NB4 (cell line): Measurements from ENCODE around the gene MAGI2.
A peak's percentile ranks its signal among the peaks of the same experiment; 100 is the strongest.

ENCODE experiments used
- DNase-seq: peaks from one replicate; pipeline ENCODE4 v3.0.0; 2010; ENCODE audit warnings: low read depth
- H3K4me3 ChIP-seq: one replicate; pipeline ENCODE4 v1.5.1; 2011; ENCODE audit warnings: mild to moderate bottlenecking, low read depth, low read length, moderate library complexity
- MYC ChIP-seq: IDR thresholded peaks from 2 replicates; pipeline ENCODE4 v1.6.1; 2011; ENCODE audit warnings: low read depth, low read length
- POLR2A ChIP-seq: IDR thresholded peaks from 2 replicates; pipeline ENCODE4 v1.6.1; 2011; ENCODE audit warnings: mild to moderate bottlenecking; ENCODE audit not compliant: insufficient read length; ENCODE audit errors: extremely low read depth
- TF ChIP-seq, protein P1 (sequence below): IDR thresholded peaks from 2 replicates; pipeline ENCODE4 v1.6.1; 2011; ENCODE audit warnings: low read depth, low read length
- TF ChIP-seq, protein P2 (sequence below): IDR thresholded peaks from one replicate; pipeline ENCODE4 v1.5.1; 2012; ENCODE audit warnings: low read depth, low read length

MAGI2 gene

DNA sequence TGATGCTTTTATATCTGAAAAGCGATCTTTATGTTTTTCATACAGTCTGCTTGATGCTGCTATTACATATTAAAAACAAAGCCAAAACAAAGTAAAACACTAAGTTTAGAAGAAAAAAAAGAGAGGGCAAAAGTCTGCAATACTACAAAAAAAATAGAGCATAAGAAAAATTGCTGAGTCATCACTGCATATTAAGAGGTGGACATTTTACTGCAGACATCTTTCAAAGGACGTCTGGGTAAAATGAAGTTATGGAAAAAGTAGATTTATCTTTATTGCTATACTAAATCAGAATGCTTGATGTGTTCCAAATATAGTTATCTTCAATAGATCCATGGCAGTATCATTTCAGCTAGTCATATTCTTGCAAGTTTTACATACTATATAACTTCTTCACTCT is 172.0 kb downstream of the MAGI2 start:
- no peak overlapping the region for H3K4me3 ChIP-seq
- DNase-seq: no peak
- TF ChIP-seq, protein P1, sequence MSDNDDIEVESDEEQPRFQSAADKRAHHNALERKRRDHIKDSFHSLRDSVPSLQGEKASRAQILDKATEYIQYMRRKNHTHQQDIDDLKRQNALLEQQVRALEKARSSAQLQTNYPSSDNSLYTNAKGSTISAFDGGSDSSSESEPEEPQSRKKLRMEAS: no peak
- TF ChIP-seq POLR2A (no peak), MYC (no peak)
- TF ChIP-seq, protein P2, sequence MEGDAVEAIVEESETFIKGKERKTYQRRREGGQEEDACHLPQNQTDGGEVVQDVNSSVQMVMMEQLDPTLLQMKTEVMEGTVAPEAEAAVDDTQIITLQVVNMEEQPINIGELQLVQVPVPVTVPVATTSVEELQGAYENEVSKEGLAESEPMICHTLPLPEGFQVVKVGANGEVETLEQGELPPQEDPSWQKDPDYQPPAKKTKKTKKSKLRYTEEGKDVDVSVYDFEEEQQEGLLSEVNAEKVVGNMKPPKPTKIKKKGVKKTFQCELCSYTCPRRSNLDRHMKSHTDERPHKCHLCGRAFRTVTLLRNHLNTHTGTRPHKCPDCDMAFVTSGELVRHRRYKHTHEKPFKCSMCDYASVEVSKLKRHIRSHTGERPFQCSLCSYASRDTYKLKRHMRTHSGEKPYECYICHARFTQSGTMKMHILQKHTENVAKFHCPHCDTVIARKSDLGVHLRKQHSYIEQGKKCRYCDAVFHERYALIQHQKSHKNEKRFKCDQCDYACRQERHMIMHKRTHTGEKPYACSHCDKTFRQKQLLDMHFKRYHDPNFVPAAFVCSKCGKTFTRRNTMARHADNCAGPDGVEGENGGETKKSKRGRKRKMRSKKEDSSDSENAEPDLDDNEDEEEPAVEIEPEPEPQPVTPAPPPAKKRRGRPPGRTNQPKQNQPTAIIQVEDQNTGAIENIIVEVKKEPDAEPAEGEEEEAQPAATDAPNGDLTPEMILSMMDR: no peak

DNA sequence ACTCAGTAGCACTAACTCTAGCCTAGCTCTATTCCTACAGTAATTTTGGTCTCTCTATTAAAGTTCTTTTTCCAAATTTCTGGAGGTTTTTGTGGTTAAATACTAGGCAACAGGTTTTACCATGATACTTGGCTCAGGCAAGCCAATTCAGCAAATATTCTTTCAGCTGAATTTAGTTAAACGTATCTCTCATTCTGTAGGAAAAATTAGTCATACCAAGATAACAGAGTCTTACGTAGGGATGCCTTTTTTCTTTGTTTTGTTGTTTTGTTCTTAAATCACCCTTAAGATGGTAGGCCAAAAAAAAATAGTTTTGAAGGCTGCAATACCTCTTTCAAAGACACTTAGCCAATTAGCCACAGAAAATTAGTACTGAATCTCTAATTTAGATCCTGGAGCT is 180.5 kb downstream of the MAGI2 start:
- H3K4me3 ChIP-seq: no peak overlapping the region
- TF ChIP-seq, protein P2: no peak
- TF ChIP-seq POLR2A: no peak
- TF ChIP-seq MYC: no peak
- TF ChIP-seq, protein P1: no peak
- DNase-seq: no peak

DNA sequence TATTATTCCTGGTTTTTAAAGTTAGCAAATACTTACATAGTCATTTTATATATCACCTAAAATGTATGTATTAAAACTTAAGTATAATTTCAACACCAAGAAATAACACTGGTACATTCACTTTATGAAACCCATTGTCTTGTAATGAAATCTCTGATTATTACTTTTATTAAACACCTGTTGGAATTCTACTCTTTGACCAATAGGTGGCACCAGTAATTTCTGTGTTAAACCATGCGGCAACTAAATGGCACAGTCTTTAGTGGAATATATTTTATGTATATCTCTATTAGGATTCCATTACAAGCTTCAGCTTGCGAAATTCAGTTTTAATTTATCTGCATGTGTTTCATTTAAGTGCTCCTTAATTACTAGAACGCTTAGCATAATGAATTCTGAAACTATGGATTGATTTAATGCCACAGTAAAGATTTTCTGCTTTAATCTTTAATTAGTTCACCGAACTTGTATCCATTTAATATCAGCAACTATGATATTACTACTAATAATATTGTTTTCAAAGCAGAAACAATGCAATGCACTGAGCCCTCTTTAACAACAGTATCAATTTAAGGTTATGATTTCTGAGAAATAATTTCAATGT is 181.3 kb downstream of the MAGI2 start:
- peak; percentile 45 for DNase-seq
- TF ChIP-seq POLR2A: no peak
- TF ChIP-seq, protein P1: 0 out of 2 replicates have a peak, but pooled peaks have one; percentile 24
- TF ChIP-seq, protein P2: peak; percentile 61
- H3K4me3 ChIP-seq: no peak overlapping the region

DNA sequence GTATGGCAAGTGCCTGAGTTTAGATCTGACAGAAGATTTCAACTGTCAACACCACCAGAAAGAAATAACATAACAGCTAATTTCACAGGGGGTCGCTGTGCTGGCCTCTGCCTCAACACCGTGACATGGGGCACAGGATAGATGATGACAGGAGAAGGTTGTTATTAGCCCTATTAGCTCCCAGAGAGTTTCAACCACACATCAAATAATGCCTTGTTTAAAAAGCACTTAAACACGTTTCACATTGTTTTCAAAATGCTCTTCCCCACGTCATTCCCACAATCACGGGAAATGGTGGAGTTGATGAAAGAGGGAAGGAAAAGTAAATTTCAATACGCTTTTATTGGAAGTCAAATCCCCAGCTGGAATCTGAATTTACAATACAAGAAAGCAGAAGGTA is 184.7 kb downstream of the MAGI2 start:
- H3K4me3 ChIP-seq: no peak overlapping the region
- TF ChIP-seq MYC: no peak
- TF ChIP-seq, protein P2: no peak
- TF ChIP-seq, protein P1: no peak
- no peak for DNase-seq

DNA sequence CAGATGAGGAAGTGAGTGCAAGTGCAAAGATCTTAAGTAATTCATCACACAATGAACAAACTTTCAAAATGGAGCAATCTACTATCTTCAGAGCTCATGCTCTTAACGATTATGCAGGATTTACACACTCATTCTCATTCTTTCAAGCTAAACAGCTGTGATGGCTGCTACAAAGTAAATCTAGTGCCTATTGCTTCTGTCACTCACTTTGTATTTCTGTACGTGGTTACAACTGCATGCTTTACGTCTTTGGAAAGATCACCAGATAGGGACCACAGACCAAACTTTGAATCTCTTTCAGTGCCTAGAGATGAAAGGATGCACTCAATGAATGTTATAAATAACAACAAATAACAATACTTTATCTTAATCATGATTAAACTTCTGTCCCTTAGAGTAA is 194.6 kb downstream of the MAGI2 start:
- H3K4me3 ChIP-seq: no peak overlapping the region
- DNase-seq: no peak
- TF ChIP-seq MYC: no peak
- TF ChIP-seq, protein P1: no peak

DNA sequence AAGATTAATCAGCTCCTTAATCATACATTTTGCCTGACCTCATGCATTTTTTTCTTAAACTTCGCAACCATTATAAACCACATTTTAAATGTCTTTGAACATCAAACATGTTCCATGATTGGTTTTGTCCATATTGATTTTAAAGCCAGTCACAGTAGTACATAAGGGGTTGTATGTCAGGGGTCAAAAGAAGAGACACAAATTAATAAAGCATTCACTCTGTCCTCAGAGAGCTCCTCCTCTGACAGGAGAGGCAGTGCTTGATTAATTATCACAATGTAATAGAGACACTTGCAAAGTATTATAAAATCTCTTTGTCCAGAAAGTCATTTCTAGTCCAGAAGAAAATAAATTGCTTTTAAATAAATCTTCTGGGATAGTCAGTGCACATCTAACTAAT is 195.5 kb downstream of the MAGI2 start:
- TF ChIP-seq, protein P2: no peak
- TF ChIP-seq MYC: no peak
- TF ChIP-seq, protein P1: no peak
- TF ChIP-seq POLR2A: no peak
- no peak for DNase-seq

More for the DNA sequence above, 195.5 kb downstream of the MAGI2 start:
- H3K4me3 ChIP-seq: no peak overlapping the region
